Renal cortical epithelial cell (primary cell): ENCODE results near the gene ASRGL1. TPM values are rescaled to one million over a fixed set of nuclear protein-coding genes. Genes with fewer than 3 reads are reported as not detected.

Source experiments
- DNase-seq: peaks from one replicate; pipeline ENCODE4 v3.0.0-alpha.2; 2011; ENCODE audit warnings: low read depth
- total RNA-seq: library from RNA; depleted of rRNA; stranded (reverse); fragments of >200 nt; gene quantifications from 2 replicates; pipeline ENCODE4 v1.2.3, GENCODE V29; 2014

The ASRGL1 gene
- total RNA-seq, 1 donor from 2014 or later, result 63.3 TPM

GRCh38 chr11:62439785-62440602, 102.7 kb downstream of the ASRGL1 start:
- DNase-seq, result no peak

Other genes starting within 250 kb of the ASRGL1 start
- 10.9 and 13.0 TPM in 2 replicates for gene INCENP, start 213.4 kb upstream of the ASRGL1 start, total RNA-seq
- not detected in 2 replicates for gene SCGB1D1, start 147.2 kb upstream of the ASRGL1 start, total RNA-seq
- gene SCGB2A1, start 128.8 kb upstream of the ASRGL1 start, total RNA-seq, result not detected in 2 replicates
- not detected in 2 replicates for gene SCGB1D2, start 95.2 kb upstream of the ASRGL1 start, total RNA-seq
- gene SCGB2A2, start 67.3 kb upstream of the ASRGL1 start, total RNA-seq, result not detected in 2 replicates
- gene SCGB1D4, start 38.4 kb upstream of the ASRGL1 start, total RNA-seq, result not detected in 2 replicates
- gene SCGB1A1, start 81.6 kb downstream of the ASRGL1 start, total RNA-seq, result not detected in 2 replicates
- gene AHNAK, start 209.4 kb downstream of the ASRGL1 start, total RNA-seq, result 409 and 1,601 TPM in 2 replicates
- gene EEF1G, start 236.4 kb downstream of the ASRGL1 start, total RNA-seq, result 1,513 and 1,623 TPM in 2 replicates